Urothelium cell line (cell line): Measurements from ENCODE around the gene VWA1.
"Not testable (repeated sequence)": the region's sequence is repeated elsewhere in the genome, so short reads cannot be mapped to it uniquely, and the experiment has no call there.

Source experiments
- DNase-seq: peaks from one replicate; pipeline ENCODE4 v3.0.0; 2011; ENCODE audit warnings: low spot score, mixed read lengths
- FAIRE-seq: peaks from 2 replicates; lab custom pipeline; 2011; peaks lifted over from hg19 to GRCh38; lab: Jason Lieb, UNC

VWA1 gene

DNA sequence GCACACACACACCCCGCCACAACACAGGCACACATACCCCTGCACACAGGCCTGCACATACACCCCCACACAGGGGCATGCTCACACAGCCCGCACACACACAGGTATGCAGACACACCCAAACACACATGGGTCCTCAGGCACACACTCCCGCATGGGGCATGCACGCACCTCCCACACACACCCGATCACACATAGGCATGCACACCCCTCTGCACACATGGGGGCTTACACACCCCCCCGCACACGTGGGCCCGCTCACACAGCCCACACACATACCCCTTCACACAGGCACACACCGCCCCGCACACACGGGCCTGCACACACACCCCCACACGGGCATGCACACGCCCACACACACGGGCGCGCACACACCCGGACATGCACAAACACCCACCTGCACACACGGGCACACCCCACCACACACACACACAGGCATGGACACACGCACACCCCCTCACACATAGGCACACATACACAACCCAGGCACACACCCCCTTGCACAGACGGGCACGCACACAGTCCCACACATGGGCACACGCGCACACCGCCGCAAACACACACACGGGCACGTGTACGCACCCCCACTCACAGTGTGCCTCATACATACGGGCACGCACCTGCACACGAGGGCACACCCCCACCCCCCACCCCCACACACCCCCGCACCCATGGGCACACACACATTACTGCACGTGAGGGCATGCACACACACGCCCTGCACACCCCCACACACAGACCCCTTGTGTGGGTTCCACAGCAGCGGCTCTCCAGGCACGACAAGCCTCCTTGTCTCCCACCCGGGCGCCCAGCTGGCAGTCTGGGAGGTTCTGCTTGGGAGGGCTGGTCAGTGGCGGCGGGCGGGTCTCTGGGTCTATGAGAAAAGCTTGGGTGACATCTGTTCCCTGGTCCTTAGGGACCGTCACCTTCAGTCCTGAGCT, 44.3 kb downstream of the VWA1 start:
- FAIRE-seq (no peak), DNase-seq (no peak)

GRCh38 chr1:1480488-1480867, 45.0 kb downstream of the VWA1 start:
- not testable (repeated sequence) for DNase-seq, FAIRE-seq

DNA sequence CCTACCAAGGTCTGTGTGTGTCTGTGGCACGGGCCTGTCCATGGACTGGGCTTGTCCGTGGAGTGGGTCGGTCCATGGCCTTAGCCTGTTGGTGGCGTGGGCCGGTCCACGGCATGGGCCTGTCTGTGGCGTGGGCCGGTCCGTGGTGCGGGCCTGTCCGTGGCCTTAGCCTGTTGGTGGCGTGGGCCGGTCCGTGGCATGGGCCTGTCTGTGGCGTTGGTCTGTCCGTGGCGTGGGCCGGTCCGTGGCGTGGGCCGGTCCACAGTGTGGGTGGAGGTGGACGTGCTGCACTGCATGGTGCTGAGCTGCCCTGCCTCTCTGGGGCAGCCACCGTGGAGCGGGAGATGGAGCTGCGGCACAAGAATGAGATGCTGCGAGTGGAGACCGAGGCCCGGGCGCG, 46.3 kb downstream of the VWA1 start:
- FAIRE-seq, result not testable (repeated sequence)

GRCh38 chr1:1482856-1483255, 47.4 kb downstream of the VWA1 start:
- FAIRE-seq (no peak), DNase-seq (no peak)

More for the DNA sequence above, 46.3 kb downstream of the VWA1 start:
- DNase-seq, result not testable (repeated sequence)

DNA sequence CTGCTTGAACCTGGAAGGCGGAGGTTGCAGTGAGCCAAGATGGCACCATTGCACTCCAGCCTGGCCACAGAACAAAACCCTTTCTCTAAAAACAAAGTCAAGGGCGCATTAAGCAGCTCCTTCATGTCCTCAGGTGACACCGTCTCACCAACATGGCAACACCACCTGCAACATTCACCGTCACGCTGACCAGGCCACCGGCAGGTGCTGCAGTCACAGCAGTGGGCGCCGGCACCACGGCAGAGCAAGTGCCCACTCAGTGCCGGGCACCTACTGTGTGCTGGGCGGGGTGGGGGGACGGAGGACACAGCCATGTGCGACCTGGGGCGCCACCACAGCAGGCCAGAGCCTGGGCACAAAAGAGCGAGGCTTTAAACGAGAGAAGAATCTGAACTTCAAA, 48.2 kb downstream of the VWA1 start:
- DNase-seq (no peak), FAIRE-seq (no peak)

DNA sequence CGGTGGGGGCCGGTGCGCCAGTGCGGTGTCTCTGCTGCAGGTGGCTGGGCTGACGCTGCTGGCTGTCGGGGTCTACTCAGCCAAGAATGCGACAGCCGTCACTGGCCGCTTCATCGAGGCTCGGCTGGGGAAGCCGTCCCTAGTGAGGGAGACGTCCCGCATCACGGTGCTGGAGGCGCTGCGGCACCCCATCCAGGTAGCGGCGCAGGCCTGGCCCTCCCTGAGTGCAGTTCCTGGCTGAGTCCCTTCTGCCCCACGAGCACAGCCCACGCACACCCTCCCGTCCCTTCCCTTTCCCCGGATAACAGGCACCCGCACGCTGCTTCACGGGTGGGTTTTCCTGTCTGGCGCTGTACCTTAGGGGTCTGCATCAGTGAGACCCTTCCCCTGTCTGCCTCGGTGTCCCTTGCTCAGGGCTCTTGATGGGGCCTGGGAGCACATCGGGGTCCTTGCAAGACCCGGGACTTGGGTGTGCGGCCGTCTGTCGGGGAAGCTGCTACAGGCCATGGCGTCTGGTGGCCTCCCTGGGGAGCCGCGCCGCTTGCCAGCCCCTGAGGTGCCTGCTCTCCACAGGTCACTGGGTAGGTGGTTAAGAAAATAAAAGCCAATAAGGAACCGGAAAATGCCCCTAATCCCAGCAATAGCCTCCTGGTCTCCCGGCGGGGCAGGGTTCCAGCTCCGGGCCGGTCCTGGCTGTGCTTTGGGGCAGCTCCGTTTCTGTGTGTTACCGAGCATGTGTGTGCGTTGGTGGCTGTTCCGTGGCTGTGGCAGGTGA, 49.7 kb downstream of the VWA1 start:
- not testable (repeated sequence) for DNase-seq, FAIRE-seq

- not testable (repeated sequence) for DNase-seq, FAIRE-seq
Measured at GRCh38 chr1:1485755-1486317, 50.3 kb downstream of the VWA1 start.

DNA sequence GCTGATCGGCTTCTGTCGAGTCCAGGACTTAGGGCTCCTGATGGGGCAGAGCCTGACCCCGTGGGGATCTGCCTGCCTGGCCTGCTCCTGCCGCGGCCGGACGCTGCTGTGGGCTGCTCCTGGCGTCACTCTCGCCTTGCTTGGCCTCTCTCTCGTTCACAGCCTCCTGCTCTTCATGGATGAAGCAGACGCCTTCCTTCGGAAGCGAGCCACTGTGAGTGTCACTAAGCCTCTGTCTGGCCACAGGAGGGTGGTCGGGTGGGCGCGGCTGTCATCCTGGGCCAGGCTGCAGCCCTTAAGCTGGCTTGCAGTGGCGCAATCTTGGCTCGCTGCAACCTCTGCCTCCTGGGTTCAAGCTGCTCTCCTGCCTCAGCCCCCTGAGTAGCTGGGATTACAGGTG, 52.2 kb downstream of the VWA1 start:
- FAIRE-seq (no peak), DNase-seq (no peak)

- no peak for DNase-seq
- FAIRE-seq, result no peak
Measured at GRCh38 chr1:1489231-1489630, 53.7 kb downstream of the VWA1 start.

DNA sequence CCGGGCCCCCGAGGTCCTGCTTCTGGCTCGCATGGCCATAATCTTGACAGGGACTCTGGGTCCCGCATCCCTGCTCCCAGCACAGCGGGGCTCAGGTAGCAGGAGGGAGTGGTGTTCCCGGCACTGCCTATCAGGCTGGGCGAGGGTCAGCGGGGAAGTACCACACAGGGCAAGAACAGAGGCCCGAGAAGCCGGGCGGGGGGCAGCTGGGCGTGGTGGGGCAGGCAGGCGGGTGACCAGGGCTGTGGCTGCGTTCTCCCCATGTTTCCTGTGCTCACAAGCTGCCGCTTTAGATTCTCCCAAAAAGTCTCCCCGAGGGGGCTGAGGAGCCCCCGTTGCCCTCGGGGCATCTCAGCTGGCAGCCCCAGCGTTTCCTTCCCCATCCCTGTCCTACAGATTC, 54.4 kb downstream of the VWA1 start:
- no peak for FAIRE-seq
- DNase-seq, result no peak

GRCh38 chr1:1490633-1491230, 55.2 kb downstream of the VWA1 start:
- no peak for FAIRE-seq
- DNase-seq, result no peak

GRCh38 chr1:1491601-1492000, 56.1 kb downstream of the VWA1 start:
- no peak for FAIRE-seq
- DNase-seq, result no peak
